HG02840 (cell line): ENCODE measurements around the gene LMNTD1.

Experiments
- ATAC-seq: cut with Tn5 transposase; IDR thresholded peaks from one replicate; pipeline ENCODE4 v1.9.1; 2021; ENCODE audit warnings: mild to moderate bottlenecking, moderate library complexity, moderate number of reproducible peaks; ENCODE audit not compliant: unreplicated experiment, low FRiP score

The LMNTD1 gene

GRCh38 chr12:25556153-25556552, 3.1 kb upstream of the LMNTD1 start:
- no peak for ATAC-seq

GRCh38 chr12:25552681-25553080, 402 bp downstream of the LMNTD1 start:
- no peak for ATAC-seq

GRCh38 chr12:25550186-25550585, 2.9 kb downstream of the LMNTD1 start:
- ATAC-seq: no peak

GRCh38 chr12:25549120-25549519, 4.0 kb downstream of the LMNTD1 start:
- ATAC-seq: no peak

GRCh38 chr12:25546318-25546717, 6.8 kb downstream of the LMNTD1 start:
- ATAC-seq: no peak

- ATAC-seq: no peak
Measured at GRCh38 chr12:25533150-25533549, 19.9 kb downstream of the LMNTD1 start.

- ATAC-seq: no peak
Measured at GRCh38 chr12:25531502-25532052, 21.5 kb downstream of the LMNTD1 start.

GRCh38 chr12:25529738-25530137, 23.3 kb downstream of the LMNTD1 start:
- ATAC-seq: no peak

- ATAC-seq: no peak
Measured at GRCh38 chr12:25526778-25527177, 26.3 kb downstream of the LMNTD1 start.

GRCh38 chr12:25524366-25524765, 28.7 kb downstream of the LMNTD1 start:
- ATAC-seq: no peak

- no peak for ATAC-seq
Measured at GRCh38 chr12:25521625-25522256, 31.3 kb downstream of the LMNTD1 start.

- peak; percentile 81 for ATAC-seq
Measured at GRCh38 chr12:25518512-25518911, 34.6 kb downstream of the LMNTD1 start.

- ATAC-seq: no peak
Measured at GRCh38 chr12:25504744-25505143, 48.3 kb downstream of the LMNTD1 start.

GRCh38 chr12:25503666-25504065, 49.4 kb downstream of the LMNTD1 start:
- ATAC-seq: no peak

GRCh38 chr12:25502596-25502995, 50.5 kb downstream of the LMNTD1 start:
- no peak for ATAC-seq

GRCh38 chr12:25502118-25502517, 51.0 kb downstream of the LMNTD1 start:
- no peak for ATAC-seq

- no peak for ATAC-seq
Measured at GRCh38 chr12:25501549-25501948, 51.5 kb downstream of the LMNTD1 start.

GRCh38 chr12:25500651-25501050, 52.4 kb downstream of the LMNTD1 start:
- ATAC-seq: no peak

- ATAC-seq: no peak
Measured at GRCh38 chr12:25497021-25497420, 56.1 kb downstream of the LMNTD1 start.

GRCh38 chr12:25496098-25496587, 56.9 kb downstream of the LMNTD1 start:
- ATAC-seq: no peak

- no peak for ATAC-seq
Measured at GRCh38 chr12:25495331-25496097, 57.6 kb downstream of the LMNTD1 start.

GRCh38 chr12:25494926-25495325, 58.2 kb downstream of the LMNTD1 start:
- no peak for ATAC-seq
